K562 (cell line): ENCODE measurements around the gene NAE1. TPM values are rescaled to one million over a fixed set of nuclear protein-coding genes. Genes with fewer than 3 reads are reported as not detected.

Source experiments
- CHD7 ChIP-seq: fragments of 200-600 bp; sonication (generic); IDR thresholded peaks from one replicate; pipeline ENCODE4 v1.6.1; 2012; ENCODE audit warnings: mild to moderate bottlenecking, low read depth, low read length, inconsistent platforms
- CREB1 ChIP-seq, 2 experiments: sonication (generic) in 1 of 2; formaldehyde crosslinking in 1 of 2; IDR thresholded peaks; 2 replicates each; pipeline versions ENCODE4 v1.6.1 to v1.8.0; 2012 to 2022; ENCODE audit warnings: inconsistent platforms in 1 of 2, mild to moderate bottlenecking in 1 of 2, missing genetic modification reagents in 1 of 2, moderate library complexity in 1 of 2
- E2F8 ChIP-seq: fragments of 450-650 bp; IDR thresholded peaks from 2 replicates; pipeline ENCODE4 v1.7.1; 2018; ENCODE audit warnings: mild to moderate bottlenecking, low read depth; ENCODE audit not compliant: partially characterized antibody
- EZH2 ChIP-seq: IDR thresholded peaks from 2 replicates; pipeline ENCODE4 v1.6.1; 2012; ENCODE audit warnings: low read depth, mild to moderate bottlenecking, inconsistent platforms, low read length, borderline replicate concordance
- GABPB1 ChIP-seq: sonication (generic); formaldehyde crosslinking; IDR thresholded peaks from 2 replicates; pipeline ENCODE4 v1.8.0; 2022; ENCODE audit warnings: mild to moderate bottlenecking, missing genetic modification reagents
- HCFC1 ChIP-seq: IDR thresholded peaks from 2 replicates; pipeline ENCODE4 v1.6.1; 2012; ENCODE audit warnings: low read depth, low read length, improper control_type of control experiment
- ZNF174 ChIP-seq: fragments of 250-450 bp; sonication (Bioruptor Pico); IDR thresholded peaks from 2 replicates; pipeline ENCODE4 v1.4.0; 2020; ENCODE audit warnings: mild to moderate bottlenecking
- ZNF175 ChIP-seq: fragments of 200-800 bp; sonication (Bioruptor generic); IDR thresholded peaks from 2 replicates; pipeline ENCODE4 v1.6.1; 2016; ENCODE audit warnings: low read depth, mild to moderate bottlenecking, missing genetic modification characterization, missing compliant biosample characterization
- ZNF217 ChIP-seq: sonication (generic); formaldehyde crosslinking; IDR thresholded peaks from 2 replicates; pipeline ENCODE4 v1.8.0; 2022; ENCODE audit warnings: mild to moderate bottlenecking, missing genetic modification reagents
- polyA plus RNA-seq, 8 experiments: library from polyadenylated mRNA; depleted of rRNA in 4 of 8; stranded (reverse) in 5 of 8; unstranded in 3 of 8; fragments of >200 nt; fragmentation: Nextera tagmentation in 2 of 8; fragmentation: Illumina TruSeq in 1 of 8; extraction: Ambion mirVana in 2 of 8; extraction: Trizol in 1 of 8; gene quantifications; 2 replicates each; pipeline versions ENCODE4 v1.2.1 to v1.2.3, GENCODE V29; 2011 to 2014; ENCODE audit warnings: inconsistent platforms in 1 of 8, missing spikeins in 1 of 8
- total RNA-seq, 7 experiments: library from RNA; depleted of rRNA in 6 of 7; stranded (reverse); fragments of >200 nt in 6 of 7; fragmentation: Illumina TruSeq in 2 of 7; extraction: Trizol in 2 of 7; gene quantifications; 2 replicates each; pipeline versions ENCODE4 v1.2.1 to v1.2.3, GENCODE V29; 2011 to 2021; ENCODE audit warnings: low replicate concordance in 1 of 7
- TF ChIP-seq, protein P1 (sequence below): fragments of 450-650 bp; IDR thresholded peaks from 2 replicates; pipeline ENCODE4 v1.6.1; 2016; ENCODE audit warnings: borderline replicate concordance

Gene NAE1
- total and polyA plus RNA-seq, 9 of the 15 experiments (the other 6 are each of a cell fraction or from before 2014, with no cell fraction given) = 165 to 294 (median 230) TPM

DNA sequence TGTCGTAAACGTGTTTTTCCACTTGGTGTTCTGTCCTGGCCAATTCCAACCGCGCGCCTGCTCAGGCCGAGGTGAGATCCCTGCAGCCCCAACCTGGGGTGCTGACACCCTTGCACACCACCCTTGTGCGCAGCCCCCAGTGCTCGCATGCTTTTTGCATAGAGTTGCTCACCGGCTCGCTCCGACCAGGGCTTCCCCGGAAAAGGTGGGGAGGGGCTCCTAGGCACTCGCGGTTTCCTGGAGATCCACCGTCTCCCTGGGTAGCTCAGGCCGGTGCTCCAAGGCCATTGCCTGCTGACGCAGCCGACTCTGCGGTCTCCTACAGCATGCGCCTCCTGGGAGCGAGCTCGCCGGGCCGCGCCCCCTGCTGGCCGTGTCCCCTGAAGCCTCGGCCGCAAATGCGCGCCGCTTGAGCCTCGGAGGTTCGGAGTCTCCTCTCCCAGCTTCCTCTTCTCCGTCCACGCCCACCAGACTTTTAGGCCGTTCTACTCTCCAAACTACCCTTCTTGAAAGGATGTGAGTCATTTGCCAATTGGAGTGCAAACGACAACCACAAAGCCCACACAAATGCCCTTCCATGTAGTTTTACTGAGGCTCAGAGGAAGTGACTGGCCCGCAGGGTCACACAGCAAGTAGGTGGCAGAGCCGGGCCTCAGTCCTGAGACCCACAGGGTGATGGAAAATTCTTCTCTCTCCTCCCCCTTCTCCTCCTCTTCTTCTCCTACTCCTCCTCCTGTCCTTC, 42.3 kb upstream of the NAE1 start (continued):
- TF ChIP-seq E2F8 (no peak), ZNF217 (no peak), ZNF174 (CRISPR knock-in tag) (no peak), CHD7 (no peak), ZNF175 (CRISPR knock-in tag) (no peak; the same call in 1 of the 2 replicates), HCFC1 (peak; percentile 25; the same call in 1 of the 2 replicates), CREB1 (IDR thresholded peaks at IDR 0.05) (peak; percentile 46), CREB1 (CRISPR knock-in tag; IDR thresholded peaks at IDR 0.05) (peak; percentile 57; the same call in 1 of the 2 replicates), GABPB1 (CRISPR knock-in tag) (peak; percentile 72; the same call in 1 of the 2 replicates), EZH2 (no peak)
- TF ChIP-seq, protein P1, sequence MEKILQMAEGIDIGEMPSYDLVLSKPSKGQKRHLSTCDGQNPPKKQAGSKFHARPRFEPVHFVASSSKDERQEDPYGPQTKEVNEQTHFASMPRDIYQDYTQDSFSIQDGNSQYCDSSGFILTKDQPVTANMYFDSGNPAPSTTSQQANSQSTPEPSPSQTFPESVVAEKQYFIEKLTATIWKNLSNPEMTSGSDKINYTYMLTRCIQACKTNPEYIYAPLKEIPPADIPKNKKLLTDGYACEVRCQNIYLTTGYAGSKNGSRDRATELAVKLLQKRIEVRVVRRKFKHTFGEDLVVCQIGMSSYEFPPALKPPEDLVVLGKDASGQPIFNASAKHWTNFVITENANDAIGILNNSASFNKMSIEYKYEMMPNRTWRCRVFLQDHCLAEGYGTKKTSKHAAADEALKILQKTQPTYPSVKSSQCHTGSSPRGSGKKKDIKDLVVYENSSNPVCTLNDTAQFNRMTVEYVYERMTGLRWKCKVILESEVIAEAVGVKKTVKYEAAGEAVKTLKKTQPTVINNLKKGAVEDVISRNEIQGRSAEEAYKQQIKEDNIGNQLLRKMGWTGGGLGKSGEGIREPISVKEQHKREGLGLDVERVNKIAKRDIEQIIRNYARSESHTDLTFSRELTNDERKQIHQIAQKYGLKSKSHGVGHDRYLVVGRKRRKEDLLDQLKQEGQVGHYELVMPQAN = peak; percentile 12; the same call in 1 of the 2 replicates
